Ammon's horn (tissue), 1 donor: ENCODE data around the gene NUCB2.
"Not testable (repeated sequence)": the region's sequence is repeated elsewhere in the genome, so short reads cannot be mapped to it uniquely, and the experiment has no call there.

Source experiments
- DNase-seq: peaks from one replicate; pipeline ENCODE4 v3.0.0-alpha.2; 2016; ENCODE audit warnings: low spot score

NUCB2 gene

GRCh38 chr11:17276236-17277023 lies at the start of gene NUCB2:
TSS of gene NUCB2 (plus strand) at chr11:17276739. CDS start at chr11:17295324, 18,585 bp downstream.
- DNase-seq, result peak; percentile 99

- DNase-seq, result not testable (repeated sequence)
Observed at GRCh38 chr11:17228186-17228925, 48.2 kb upstream of the NUCB2 start.

GRCh38 chr11:17229481-17230152 lies 46.9 kb upstream of the NUCB2 start:
- no peak for DNase-seq

GRCh38 chr11:17230867-17231851 lies 45.4 kb upstream of the NUCB2 start:
- DNase-seq, result no peak

- DNase-seq, result no peak
Observed at GRCh38 chr11:17233101-17233500, 43.4 kb upstream of the NUCB2 start.

GRCh38 chr11:17238377-17238776 lies 38.2 kb upstream of the NUCB2 start:
- DNase-seq, result no peak

GRCh38 chr11:17239927-17240326 lies 36.6 kb upstream of the NUCB2 start:
- DNase-seq, result not testable (repeated sequence)

- DNase-seq, result no peak
Observed at GRCh38 chr11:17240780-17241179, 35.8 kb upstream of the NUCB2 start.

GRCh38 chr11:17242954-17243353 lies 33.6 kb upstream of the NUCB2 start:
- DNase-seq, result not testable (repeated sequence)

- DNase-seq, result no peak
Observed at GRCh38 chr11:17244046-17244445, 32.5 kb upstream of the NUCB2 start.

GRCh38 chr11:17250561-17251350 lies 25.8 kb upstream of the NUCB2 start:
- no peak for DNase-seq

GRCh38 chr11:17252704-17253103 lies 23.8 kb upstream of the NUCB2 start:
- no peak for DNase-seq

- DNase-seq, result no peak
Observed at GRCh38 chr11:17256512-17256911, 20.0 kb upstream of the NUCB2 start.

GRCh38 chr11:17257196-17257595 lies 19.3 kb upstream of the NUCB2 start:
- no peak for DNase-seq

GRCh38 chr11:17258670-17259069 lies 17.9 kb upstream of the NUCB2 start:
- no peak for DNase-seq

- DNase-seq, result no peak
Observed at GRCh38 chr11:17259519-17259918, 17.0 kb upstream of the NUCB2 start.

- no peak for DNase-seq
Observed at GRCh38 chr11:17260020-17260419, 16.5 kb upstream of the NUCB2 start.

GRCh38 chr11:17263769-17264168 lies 12.8 kb upstream of the NUCB2 start:
- no peak for DNase-seq

GRCh38 chr11:17266781-17267180 lies 9.8 kb upstream of the NUCB2 start:
- DNase-seq, result no peak

GRCh38 chr11:17267576-17267975 lies 9.0 kb upstream of the NUCB2 start:
- no peak for DNase-seq

- not testable (repeated sequence) for DNase-seq
Observed at GRCh38 chr11:17268500-17268899, 8.0 kb upstream of the NUCB2 start.
